SK-N-SH treated with all-trans-retinoic acid at 6 μM for 48 hours (cell line): ENCODE data around the gene TMEM190.

Source experiments
- ARNTL ChIP-seq: fragments of 450-650 bp; formaldehyde crosslinking; IDR thresholded peaks from 2 replicates; pipeline ENCODE4 v1.5.0; 2020; ENCODE audit warnings: low read depth, mild to moderate bottlenecking, moderate library complexity, borderline replicate concordance
- BACH2 ChIP-seq: fragments of 250-450 bp; sonication (Bioruptor Pico); IDR thresholded peaks from 2 replicates; pipeline ENCODE4 v1.9.0; 2021; ENCODE audit warnings: mild to moderate bottlenecking, borderline replicate concordance
- CREB5 ChIP-seq: fragments of 250-450 bp; sonication (Bioruptor Pico); IDR thresholded peaks from 2 replicates; pipeline ENCODE4 v1.5.1; 2020; ENCODE audit warnings: low read depth, mild to moderate bottlenecking, moderate library complexity
- GLIS3 ChIP-seq: fragments of 250-450 bp; sonication (Bioruptor Pico); IDR thresholded peaks from 2 replicates; pipeline ENCODE4 v1.5.0; 2020; ENCODE audit warnings: mild to moderate bottlenecking, moderate library complexity
- ISL1 ChIP-seq: fragments of 250-450 bp; sonication (Bioruptor Pico); IDR thresholded peaks from 2 replicates; pipeline ENCODE4 v2.1.2; 2022; ENCODE audit warnings: mild to moderate bottlenecking, moderate library complexity
- POU6F1 ChIP-seq: fragments of 250-450 bp; sonication (Bioruptor Pico); IDR thresholded peaks from 2 replicates; pipeline ENCODE4 v1.8.0; 2021; ENCODE audit warnings: low read depth, mild to moderate bottlenecking, moderate library complexity, borderline replicate concordance
- RARB ChIP-seq: fragments of 250-450 bp; sonication (Bioruptor Pico); IDR thresholded peaks from 2 replicates; pipeline ENCODE4 v1.8.0; 2021; ENCODE audit warnings: mild to moderate bottlenecking, moderate library complexity
- TCF4 ChIP-seq: fragments of 250-450 bp; sonication (Bioruptor Pico); IDR thresholded peaks from 2 replicates; pipeline ENCODE4 v1.8.0; 2021; ENCODE audit warnings: mild to moderate bottlenecking, moderate library complexity, borderline replicate concordance
- TOX ChIP-seq: fragments of 250-450 bp; sonication (Bioruptor Pico); IDR thresholded peaks from 2 replicates; pipeline ENCODE4 v1.8.0; 2021; ENCODE audit warnings: mild to moderate bottlenecking, moderate library complexity, borderline replicate concordance
- ZNF8 ChIP-seq: fragments of 450-650 bp; formaldehyde crosslinking; IDR thresholded peaks from 2 replicates; pipeline ENCODE4 v1.5.0; 2020; ENCODE audit warnings: mild to moderate bottlenecking, moderate library complexity

GRCh38 chr19:55362174-55362989 is 14.2 kb upstream of the TMEM190 start:
- TF ChIP-seq TOX (CRISPR knock-in tag), result no peak
- no peak for TF ChIP-seq ARNTL
- TF ChIP-seq CREB5 (CRISPR knock-in tag), result no peak
- no peak for TF ChIP-seq TCF4 (CRISPR knock-in tag)
- no peak for TF ChIP-seq POU6F1 (CRISPR knock-in tag)
- TF ChIP-seq ISL1 (CRISPR knock-in tag), result no peak
- TF ChIP-seq ZNF8 (CRISPR knock-in tag), result no peak
- TF ChIP-seq BACH2, result no peak
- TF ChIP-seq GLIS3 (CRISPR knock-in tag), result no peak
- TF ChIP-seq RARB (CRISPR knock-in tag), result no peak
